ENCODE data around the gene NAV2. TPM values are rescaled to one million over a fixed set of nuclear protein-coding genes. Genes with fewer than 3 reads are reported as not detected.

The NAV2 gene
- total RNA-seq, 4 donors from 2014 or later: 9.1 to 34.7 (median 22.2) TPM

DNA sequence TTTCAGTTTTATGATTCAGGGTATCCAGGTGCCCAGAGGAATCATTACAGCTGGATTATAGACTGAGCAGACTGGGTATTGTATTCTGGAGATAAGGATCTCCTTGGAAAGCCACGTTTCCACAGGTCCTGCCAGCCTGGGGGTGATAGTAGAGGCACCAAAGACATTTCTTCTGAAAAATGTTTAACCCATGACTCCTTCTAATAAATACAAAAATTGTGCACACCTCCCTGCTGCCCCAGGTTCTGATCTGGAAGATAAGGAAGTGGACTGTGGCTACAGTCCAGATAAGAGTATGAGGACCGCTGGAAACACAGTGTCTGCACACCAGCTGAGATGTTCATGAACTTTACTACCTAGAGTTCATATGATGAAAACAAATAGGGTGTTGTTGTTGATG, 255.2 kb downstream of the NAV2 start:
- H3K4me3 ChIP-seq: no peak overlapping the region
- DNase-seq (ENCODE audit: low spot score in 2 of 2): no peak
- TF ChIP-seq POLR2A (IDR thresholded peaks at IDR 0.05) (no peak), EP300 (IDR thresholded peaks at IDR 0.05) (no peak), POLR2AphosphoS5 (IDR thresholded peaks at IDR 0.05) (no peak)
- TF ChIP-seq, protein P1, sequence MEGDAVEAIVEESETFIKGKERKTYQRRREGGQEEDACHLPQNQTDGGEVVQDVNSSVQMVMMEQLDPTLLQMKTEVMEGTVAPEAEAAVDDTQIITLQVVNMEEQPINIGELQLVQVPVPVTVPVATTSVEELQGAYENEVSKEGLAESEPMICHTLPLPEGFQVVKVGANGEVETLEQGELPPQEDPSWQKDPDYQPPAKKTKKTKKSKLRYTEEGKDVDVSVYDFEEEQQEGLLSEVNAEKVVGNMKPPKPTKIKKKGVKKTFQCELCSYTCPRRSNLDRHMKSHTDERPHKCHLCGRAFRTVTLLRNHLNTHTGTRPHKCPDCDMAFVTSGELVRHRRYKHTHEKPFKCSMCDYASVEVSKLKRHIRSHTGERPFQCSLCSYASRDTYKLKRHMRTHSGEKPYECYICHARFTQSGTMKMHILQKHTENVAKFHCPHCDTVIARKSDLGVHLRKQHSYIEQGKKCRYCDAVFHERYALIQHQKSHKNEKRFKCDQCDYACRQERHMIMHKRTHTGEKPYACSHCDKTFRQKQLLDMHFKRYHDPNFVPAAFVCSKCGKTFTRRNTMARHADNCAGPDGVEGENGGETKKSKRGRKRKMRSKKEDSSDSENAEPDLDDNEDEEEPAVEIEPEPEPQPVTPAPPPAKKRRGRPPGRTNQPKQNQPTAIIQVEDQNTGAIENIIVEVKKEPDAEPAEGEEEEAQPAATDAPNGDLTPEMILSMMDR (IDR thresholded peaks at IDR 0.05): no peak
- H3K36me3 ChIP-seq: no peaks in the 10 kb centered on the region
- WGBS: 75% methylated on average over 2 of the region's 2 CpGs
- H3K4me1 ChIP-seq: no peaks in the 10 kb centered on the region
- no peaks in the 10 kb centered on the region for H3K27me3 ChIP-seq
- H3K27ac ChIP-seq: no peak overlapping the region
- H3K9me3 ChIP-seq: no peaks in the 10 kb centered on the region

DNA sequence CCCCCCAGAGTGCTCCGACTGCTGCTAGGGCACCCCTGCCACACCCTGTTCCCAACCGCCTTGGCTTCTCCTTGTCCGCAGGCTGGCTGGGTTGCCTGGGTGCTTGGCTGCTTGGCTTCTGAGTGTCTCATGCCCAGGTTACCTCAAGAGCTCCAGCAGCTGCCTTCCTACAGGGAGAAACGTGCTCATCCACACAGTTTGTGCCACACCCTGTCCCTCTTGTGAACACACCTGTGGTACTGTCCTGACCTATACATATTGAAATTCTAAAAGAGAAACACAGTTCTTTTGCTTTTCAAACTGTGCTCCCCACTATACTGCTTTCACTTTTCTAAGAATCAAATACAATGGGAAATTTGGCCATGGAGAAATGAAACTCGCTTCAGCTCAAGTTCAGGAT, 256.2 kb downstream of the NAV2 start:
- Histone ChIP-seq H3K9me3 (no peaks in the 10 kb centered on the region), H3K27me3 (no peaks in the 10 kb centered on the region), H3K27ac (no peak overlapping the region), H3K4me1 (no peaks in the 10 kb centered on the region), H3K4me3 (no peak overlapping the region), H3K36me3 (no peaks in the 10 kb centered on the region)
- no peak for DNase-seq (ENCODE audit: low spot score in 2 of 2)
- 68% methylated on average over 5 of the region's 5 CpGs for WGBS
- TF ChIP-seq POLR2AphosphoS5 (IDR thresholded peaks at IDR 0.05): no peak
- no peak for TF ChIP-seq POLR2A (IDR thresholded peaks at IDR 0.05)
- no peak for TF ChIP-seq EP300 (IDR thresholded peaks at IDR 0.05)
- TF ChIP-seq, protein P1 (IDR thresholded peaks at IDR 0.05): no peak

DNA sequence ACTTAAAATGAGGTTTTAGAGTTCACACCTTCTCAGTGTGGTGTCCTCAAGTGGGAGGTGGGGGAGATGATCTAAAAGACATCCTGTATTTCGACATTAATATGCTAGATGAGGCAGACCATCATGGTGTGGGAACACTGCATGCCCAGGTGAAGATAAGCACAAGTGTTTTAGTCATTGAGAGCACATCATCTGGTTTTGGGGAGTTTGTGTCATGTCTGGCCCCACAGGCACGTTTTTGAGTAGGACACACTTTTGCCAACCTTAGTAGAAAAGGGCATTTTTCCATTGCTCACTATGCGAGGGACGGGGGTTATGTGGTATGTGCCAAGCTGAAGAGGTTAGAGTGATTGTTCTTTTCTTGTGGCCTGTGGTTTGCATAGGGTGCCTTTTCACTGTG, 258.3 kb downstream of the NAV2 start:
- no peak overlapping the region for H3K27ac ChIP-seq
- TF ChIP-seq POLR2A (IDR thresholded peaks at IDR 0.05) (no peak), POLR2AphosphoS5 (IDR thresholded peaks at IDR 0.05) (no peak), EP300 (IDR thresholded peaks at IDR 0.05) (no peak)
- TF ChIP-seq, protein P1 (IDR thresholded peaks at IDR 0.05): no peak
- no peaks in the 10 kb centered on the region for H3K36me3 ChIP-seq
- no peaks in the 10 kb centered on the region for H3K4me1 ChIP-seq
- no peak for DNase-seq (ENCODE audit: low spot score in 2 of 2)
- no peaks in the 10 kb centered on the region for H3K9me3 ChIP-seq
- H3K4me3 ChIP-seq: no peak overlapping the region
- H3K27me3 ChIP-seq: no peaks in the 10 kb centered on the region
- whole genome bisulfite sequencing: 83% methylated on average over 4 of the region's 4 CpGs

DNA sequence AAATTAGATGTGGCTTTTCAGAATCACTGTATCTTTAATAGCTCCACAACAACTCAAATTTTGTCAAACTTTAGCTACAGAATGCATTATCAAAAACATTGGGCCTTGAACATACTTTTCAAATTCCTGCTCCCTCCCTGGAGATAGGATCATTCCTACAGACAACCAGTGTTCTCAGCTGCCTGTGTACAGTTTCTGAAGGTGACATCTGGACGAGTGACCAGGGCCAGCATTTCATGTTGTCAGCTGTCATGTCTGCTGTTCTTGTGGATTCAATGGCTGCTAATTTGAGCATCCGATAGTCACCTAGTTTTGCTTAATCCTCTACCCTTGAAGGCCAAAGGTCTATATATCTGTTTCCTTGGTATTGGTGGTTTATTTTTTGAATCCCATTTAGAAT, 259.5 kb downstream of the NAV2 start:
- Histone ChIP-seq H3K4me1 (no peaks in the 10 kb centered on the region), H3K4me3 (no peak overlapping the region), H3K9me3 (no peaks in the 10 kb centered on the region), H3K27ac (no peak overlapping the region), H3K27me3 (no peaks in the 10 kb centered on the region), H3K36me3 (no peaks in the 10 kb centered on the region)
- DNase-seq (ENCODE audit: low spot score in 2 of 2): no peak
- WGBS: 82% methylated on average over 2 of the region's 2 CpGs
- TF ChIP-seq POLR2AphosphoS5 (IDR thresholded peaks at IDR 0.05): no peak
- TF ChIP-seq POLR2A (IDR thresholded peaks at IDR 0.05): no peak
- TF ChIP-seq EP300 (IDR thresholded peaks at IDR 0.05): no peak
- TF ChIP-seq, protein P1 (IDR thresholded peaks at IDR 0.05): no peak

DNA sequence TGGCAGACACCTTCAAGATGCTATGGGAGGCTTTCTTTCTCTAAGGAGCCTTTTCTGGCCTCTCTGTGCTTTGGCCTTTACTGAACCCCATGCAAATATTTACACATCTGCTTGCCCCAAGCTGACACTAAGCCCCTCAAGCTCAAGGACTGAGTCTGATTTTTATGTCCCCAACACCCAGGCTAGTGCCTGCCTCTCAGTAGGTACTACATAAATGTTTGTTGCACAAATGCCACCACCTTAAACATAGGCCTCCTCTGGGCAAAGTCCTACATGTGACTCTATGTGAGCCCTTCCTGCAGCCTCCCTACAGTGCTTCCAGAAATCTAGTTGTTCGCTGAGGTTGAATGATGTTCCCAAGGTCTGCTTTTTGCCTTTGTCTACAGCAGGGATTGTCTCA, 260.0 kb downstream of the NAV2 start:
- 65% methylated on average over 1 of the region's 1 CpG for WGBS
- Histone ChIP-seq H3K27ac (no peak overlapping the region), H3K9me3 (no peaks in the 10 kb centered on the region), H3K4me3 (no peak overlapping the region), H3K36me3 (no peaks in the 10 kb centered on the region), H3K4me1 (no peaks in the 10 kb centered on the region), H3K27me3 (no peaks in the 10 kb centered on the region)
- no peak for DNase-seq (ENCODE audit: low spot score in 2 of 2)
- TF ChIP-seq POLR2A (IDR thresholded peaks at IDR 0.05) (no peak), POLR2AphosphoS5 (IDR thresholded peaks at IDR 0.05) (no peak), EP300 (IDR thresholded peaks at IDR 0.05) (no peak)
- TF ChIP-seq, protein P1 (IDR thresholded peaks at IDR 0.05): no peak
